GM12891 (cell line): ENCODE results near the gene TMEM231.

Experiments
- POLR2A ChIP-seq: IDR thresholded peaks from 2 replicates; pipeline ENCODE4 v1.6.1; 2011; ENCODE audit warnings: low read depth, low read length, control low read depth
- POLR2AphosphoS5 ChIP-seq: IDR thresholded peaks from 2 replicates; pipeline ENCODE4 v1.6.1; 2011; ENCODE audit warnings: low read depth, low read length, control low read depth
- POU2F2 ChIP-seq: IDR thresholded peaks from 2 replicates; pipeline ENCODE4 v1.6.1; 2011; ENCODE audit warnings: low read depth, mild to moderate bottlenecking, control low read depth, low read length, moderate library complexity

- TF ChIP-seq POLR2A (no peak), POLR2AphosphoS5 (no peak), POU2F2 (no peak)
Observed at GRCh38 chr16:75552951-75553350, 3.1 kb downstream of the TMEM231 start.
